Coronary artery (tissue), 2 donors: ENCODE data around the gene LRRC4C.

Source experiments
- DNase-seq: peaks from one replicate; pipeline ENCODE4 v3.0.0-alpha.2; 2017; ENCODE audit warnings: low spot score
- H3K27ac ChIP-seq, 2 donors: fragments of 200-600 bp; sonication (generic); one replicate each; pipeline ENCODE4 v1.5.1; 2016 to 2019
- H3K4me3 ChIP-seq: fragments of 200-600 bp; sonication (generic); 2 replicates; pipeline ENCODE4 v1.5.1; 2016; ENCODE audit warnings: mild to moderate bottlenecking, moderate library complexity
- CTCF ChIP-seq: fragments of 200-600 bp; sonication (generic); IDR thresholded peaks from one replicate; pipeline ENCODE4 v1.5.1; 2019; ENCODE audit warnings: antibody characterized with exemption

LRRC4C gene

DNA sequence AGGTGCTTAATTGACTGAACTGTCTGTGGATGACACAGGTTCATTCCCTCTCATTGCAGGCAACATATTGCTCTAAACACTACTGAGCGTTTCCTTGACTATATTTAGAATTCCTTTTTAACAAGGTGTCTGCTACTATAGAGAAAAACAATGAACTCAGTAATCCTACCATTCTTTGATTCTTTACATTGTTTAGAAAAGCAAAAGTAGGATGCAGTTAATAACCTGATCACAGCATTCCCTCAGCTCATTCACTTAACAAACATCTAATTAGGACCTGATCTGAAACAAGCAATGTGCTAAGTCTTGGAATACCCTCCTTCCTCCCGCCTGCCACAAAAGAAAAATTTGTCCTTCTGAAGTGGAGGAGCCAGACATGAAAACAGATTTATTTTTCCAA, 313.1 kb downstream of the LRRC4C start:
- no peak for DNase-seq
- H3K4me3 ChIP-seq, result no peak overlapping the region
- no peak overlapping the region for H3K27ac ChIP-seq
- TF ChIP-seq CTCF, result no peak

- Histone ChIP-seq H3K4me3 (no peak overlapping the region), H3K27ac (no peak overlapping the region)
- DNase-seq, result no peak
- TF ChIP-seq CTCF, result no peak
Observed at GRCh38 chr11:41145420-41145819, 314.0 kb downstream of the LRRC4C start.

DNA sequence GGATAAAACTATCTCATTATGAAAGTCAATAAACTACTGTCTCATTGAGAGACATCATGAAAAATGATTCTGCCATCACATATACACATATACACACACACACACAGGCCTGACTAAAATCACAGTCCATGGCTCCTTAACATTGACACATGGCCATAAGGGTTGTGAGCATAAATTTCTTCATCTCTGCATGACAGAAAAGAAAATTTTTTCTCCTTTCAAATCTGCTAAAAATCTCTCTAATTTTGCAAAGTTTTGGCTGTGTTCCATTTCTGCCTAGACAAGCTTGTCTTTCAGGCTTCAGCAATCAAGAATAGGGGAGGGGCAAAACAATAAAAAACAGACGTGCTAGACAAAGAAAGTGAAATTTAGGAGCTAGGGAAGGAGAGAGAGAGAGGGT, 324.5 kb downstream of the LRRC4C start:
- TF ChIP-seq CTCF, result no peak
- DNase-seq, result no peak
- Histone ChIP-seq H3K4me3 (no peak overlapping the region), H3K27ac (no peak overlapping the region)

GRCh38 chr11:41133023-41133422, 326.4 kb downstream of the LRRC4C start:
- Histone ChIP-seq H3K27ac (no peak overlapping the region), H3K4me3 (no peak overlapping the region)
- no peak for DNase-seq
- TF ChIP-seq CTCF, result no peak

- no peak for TF ChIP-seq CTCF
- Histone ChIP-seq H3K4me3 (no peak overlapping the region), H3K27ac (no peak overlapping the region)
- no peak for DNase-seq
Observed at GRCh38 chr11:41121600-41121999, 337.9 kb downstream of the LRRC4C start.

DNA sequence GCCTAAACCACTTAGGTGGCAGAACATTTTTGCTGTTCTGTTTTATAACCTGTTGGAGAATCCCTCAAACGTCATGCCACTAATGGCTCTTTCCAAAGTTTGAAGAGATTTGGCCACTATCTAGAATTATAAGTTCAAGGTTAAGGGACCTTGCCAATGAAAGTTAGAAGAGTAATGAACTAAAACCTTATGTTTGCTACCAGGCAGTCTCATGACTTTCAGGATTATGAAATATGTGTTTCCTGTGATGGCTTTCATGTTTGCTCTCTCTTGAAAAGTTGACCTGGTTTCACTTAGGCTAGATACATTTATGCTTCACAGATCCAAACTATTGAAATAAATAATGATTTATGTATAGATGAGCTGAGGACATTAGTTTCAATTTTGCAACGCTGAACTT, 340.0 kb downstream of the LRRC4C start:
- TF ChIP-seq CTCF, result no peak
- Histone ChIP-seq H3K27ac (no peak overlapping the region), H3K4me3 (no peak overlapping the region)
- DNase-seq, result no peak

GRCh38 chr11:41118521-41118920, 340.9 kb downstream of the LRRC4C start:
- no peak for DNase-seq
- H3K27ac ChIP-seq, result no peak overlapping the region
- no peak for TF ChIP-seq CTCF
- no peak overlapping the region for H3K4me3 ChIP-seq
